Type B pancreatic cell (in vitro differentiated cells): ENCODE data around the gene CELSR2. TPM values are rescaled to one million over a fixed set of nuclear protein-coding genes. Genes with fewer than 3 reads are reported as not detected.

ENCODE experiments used
- DNase-seq: peaks from one replicate; pipeline ENCODE4 v3.0.0; 2021; ENCODE audit warnings: mixed read lengths; ENCODE audit not compliant: unreplicated experiment; ENCODE audit errors: extremely low spot score
- H3K27ac Mint-ChIP-seq: 2 replicates; pipeline ENCODE4 v1.8.0; 2021; ENCODE audit warnings: mild to moderate bottlenecking, mixed read lengths
- H3K27me3 Mint-ChIP-seq: 2 replicates; pipeline ENCODE4 v1.8.0; 2021; ENCODE audit warnings: mixed read lengths
- H3K36me3 Mint-ChIP-seq: 2 replicates; pipeline ENCODE4 v1.8.0; 2021; ENCODE audit warnings: mixed read lengths
- H3K4me1 Mint-ChIP-seq: one replicate; pipeline ENCODE4 v1.8.0; 2021; ENCODE audit warnings: mixed read lengths; ENCODE audit not compliant: unreplicated experiment
- H3K4me3 Mint-ChIP-seq: 2 replicates; pipeline ENCODE4 v1.8.0; 2021; ENCODE audit warnings: mild to moderate bottlenecking, mixed read lengths
- H3K9me3 Mint-ChIP-seq: 2 replicates; pipeline ENCODE4 v1.8.0; 2021; ENCODE audit warnings: mixed read lengths
- CTCF ChIP-seq: fragments of 200-600 bp; sonication (generic); conservative IDR thresholded peaks from 2 replicates; pipeline ENCODE4 v1.5.0; 2021; ENCODE audit warnings: antibody characterized with exemption, mild to moderate bottlenecking
- total RNA-seq: library from RNA; stranded (reverse); gene quantifications from 2 replicates; pipeline ENCODE4 v1.2.1, GENCODE V29; 2021; ENCODE audit warnings: low replicate concordance

CELSR2 gene
- total RNA-seq, 1 donor from 2014 or later: 35.5 TPM

- no peaks in the 10 kb centered on the region for H3K9me3 Mint-ChIP-seq
- TF ChIP-seq CTCF: no peak
- no peaks in the 10 kb centered on the region for H3K27me3 Mint-ChIP-seq
- H3K36me3 Mint-ChIP-seq: peaks cover 3% of the 10 kb centered on the region
- no peak overlapping the region for H3K27ac Mint-ChIP-seq
- H3K4me1 Mint-ChIP-seq: peaks cover 9% of the 10 kb centered on the region
- no peak for DNase-seq
- H3K4me3 Mint-ChIP-seq: no peak overlapping the region
These were observed 15.0 kb downstream of the CELSR2 start for GRCh38 chr1:109264379-109264755.

GRCh38 chr1:109265016-109265415, 15.7 kb downstream of the CELSR2 start:
- H3K9me3 Mint-ChIP-seq: no peaks in the 10 kb centered on the region
- peaks cover 3% of the 10 kb centered on the region for H3K36me3 Mint-ChIP-seq
- no peak overlapping the region for H3K4me3 Mint-ChIP-seq
- peaks cover 6% of the 10 kb centered on the region for H3K4me1 Mint-ChIP-seq
- DNase-seq: no peak
- H3K27me3 Mint-ChIP-seq: no peaks in the 10 kb centered on the region
- no peak overlapping the region for H3K27ac Mint-ChIP-seq
- no peak for TF ChIP-seq CTCF

GRCh38 chr1:109265741-109266330, 16.5 kb downstream of the CELSR2 start:
- Mint-ChIP-seq H3K27ac (no peak overlapping the region), H3K27me3 (no peaks in the 10 kb centered on the region), H3K4me1 (peaks cover 6% of the 10 kb centered on the region), H3K36me3 (peaks cover 3% of the 10 kb centered on the region), H3K4me3 (no peak overlapping the region), H3K9me3 (no peaks in the 10 kb centered on the region)
- no peak for TF ChIP-seq CTCF
- no peak for DNase-seq

- TF ChIP-seq CTCF: no peak
- peak overlapping the region; percentile 73 for H3K27ac Mint-ChIP-seq
- H3K9me3 Mint-ChIP-seq: no peaks in the 10 kb centered on the region
- no peak for DNase-seq
- H3K27me3 Mint-ChIP-seq: no peaks in the 10 kb centered on the region
- peaks cover 6% of the 10 kb centered on the region for H3K4me1 Mint-ChIP-seq
- peaks cover 3% of the 10 kb centered on the region for H3K36me3 Mint-ChIP-seq
- H3K4me3 Mint-ChIP-seq: no peak overlapping the region
These were observed 17.6 kb downstream of the CELSR2 start for GRCh38 chr1:109266965-109267364.

GRCh38 chr1:109267743-109268300, 18.5 kb downstream of the CELSR2 start:
- Mint-ChIP-seq H3K27me3 (no peaks in the 10 kb centered on the region), H3K36me3 (peaks cover 3% of the 10 kb centered on the region), H3K9me3 (no peaks in the 10 kb centered on the region), H3K4me1 (peaks cover 6% of the 10 kb centered on the region), H3K27ac (no peak overlapping the region), H3K4me3 (no peak overlapping the region)
- TF ChIP-seq CTCF: no peak
- peak; percentile 66 for DNase-seq
